Measurements from ENCODE around the gene RASGRP4.

Gene RASGRP4

GRCh38 chr19:38420935-38421334, 5.1 kb downstream of the RASGRP4 start:
- no peak for DNase-seq (ENCODE audit: low read depth in 1 of 2, low spot score in 1 of 2)
- H3K4me3 ChIP-seq (replicated peaks; ENCODE audit: insufficient read depth, low read length): no peak overlapping the region
- H3K27me3 ChIP-seq (ENCODE audit: insufficient read depth, poor library complexity, severe bottlenecking): no peaks in the 10 kb centered on the region
- TF ChIP-seq POLR2AphosphoS5 (IDR thresholded peaks at IDR 0.05; ENCODE audit: low read depth) (no peak), REST (IDR thresholded peaks at IDR 0.05; ENCODE audit: insufficient replicate concordance, low read depth) (no peak), CTCF (IDR thresholded peaks at IDR 0.05; ENCODE audit: insufficient read depth, low read length) (no peak), GABPA (IDR thresholded peaks at IDR 0.05; ENCODE audit: low read depth) (no peak)
- H3K27ac ChIP-seq (replicated peaks): no peak overlapping the region

- H3K27me3 ChIP-seq (ENCODE audit: insufficient read depth, poor library complexity, severe bottlenecking): no peaks in the 10 kb centered on the region
- H3K27ac ChIP-seq (replicated peaks): peak overlapping the region; percentile 55
- DNase-seq (ENCODE audit: low read depth in 1 of 2, low spot score in 1 of 2): peak; percentile 83 to 91
- no peak for TF ChIP-seq REST (IDR thresholded peaks at IDR 0.05; ENCODE audit: insufficient replicate concordance, low read depth)
- no peak for TF ChIP-seq POLR2AphosphoS5 (IDR thresholded peaks at IDR 0.05; ENCODE audit: low read depth)
- TF ChIP-seq GABPA (IDR thresholded peaks at IDR 0.05; ENCODE audit: low read depth): peak; percentile 40; the same call in 1 of the 2 replicates
- peak; percentile 80; the same call in 1 of the 2 replicates for TF ChIP-seq SPI1 (IDR thresholded peaks at IDR 0.05; ENCODE audit: borderline replicate concordance, low read depth)
- TF ChIP-seq CTCF (IDR thresholded peaks at IDR 0.05; ENCODE audit: insufficient read depth, low read length): no peak
- H3K4me3 ChIP-seq (replicated peaks; ENCODE audit: insufficient read depth, low read length): peak overlapping the region; percentile 51
These were observed 8.2 kb downstream of the RASGRP4 start for GRCh38 chr19:38417544-38418506.

- no peak for DNase-seq (ENCODE audit: low read depth in 1 of 2, low spot score in 1 of 2)
- Histone ChIP-seq H3K4me3 (replicated peaks; ENCODE audit: insufficient read depth, low read length) (no peak overlapping the region), H3K27ac (replicated peaks) (peak overlapping the region; percentile 55), H3K27me3 (ENCODE audit: insufficient read depth, poor library complexity, severe bottlenecking) (no peaks in the 10 kb centered on the region)
- TF ChIP-seq REST (IDR thresholded peaks at IDR 0.05; ENCODE audit: insufficient replicate concordance, low read depth): no peak
- no peak for TF ChIP-seq POLR2AphosphoS5 (IDR thresholded peaks at IDR 0.05; ENCODE audit: low read depth)
- TF ChIP-seq GABPA (IDR thresholded peaks at IDR 0.05; ENCODE audit: low read depth): no peak
- no peak for TF ChIP-seq CTCF (IDR thresholded peaks at IDR 0.05; ENCODE audit: insufficient read depth, low read length)
- TF ChIP-seq SPI1 (IDR thresholded peaks at IDR 0.05; ENCODE audit: borderline replicate concordance, low read depth): no peak
These were observed 8.9 kb downstream of the RASGRP4 start for GRCh38 chr19:38417146-38417543.
